Measurements from ENCODE around the gene MOCS3. TPM values are rescaled to one million over a fixed set of nuclear protein-coding genes. Genes with fewer than 3 reads are reported as not detected.
A peak's percentile ranks its signal among the peaks of the same experiment; 100 is the strongest.

The MOCS3 gene
- polyA plus RNA-seq, 1 experiment = 3.4 TPM

DNA sequence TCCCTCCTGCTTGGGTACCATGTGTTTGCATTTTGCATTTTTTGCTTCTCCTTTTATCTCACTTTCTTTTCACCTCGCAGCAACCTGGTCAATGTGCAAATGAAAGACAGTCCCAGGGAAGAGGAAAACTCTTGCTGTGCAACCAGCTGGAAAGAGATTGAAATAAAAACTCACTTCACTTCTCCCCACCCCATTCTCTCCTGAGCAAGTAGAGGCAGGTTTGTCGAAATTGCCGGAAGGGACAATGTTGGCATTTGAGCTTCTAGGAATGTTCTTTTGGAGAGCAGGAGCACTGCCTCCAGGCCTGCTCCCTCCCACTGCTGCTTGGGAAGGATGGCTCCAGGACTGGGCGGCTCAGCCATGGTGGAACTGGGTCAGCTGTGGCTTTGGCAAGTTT lies 33.7 kb downstream of the MOCS3 start:
- ChIA-PET POLR2A (no interaction called here), CTCF (interaction anchor here (0.9 to 14.6 kb wide), 23 partner anchors 10 to 628 kb away, joined by 3 to 340 read pairs (median 4); partner anchors contain the start of genes BCAS4, DPM1 and MOCS3)
- Histone ChIP-seq H3K4me3 (ENCODE audit: low read depth, low read length) (no peak overlapping the region), H3K27me3 (ENCODE audit: control insufficient read depth, insufficient read depth, low read length) (no peaks in the 10 kb centered on the region; the same call in 1 of the 2 replicates), H3K36me3 (ENCODE audit: control insufficient read depth, insufficient read depth, low read length) (no peaks in the 10 kb centered on the region)
- no peak for DNase-seq (ENCODE audit: low read depth)
- TF ChIP-seq, protein P1, sequence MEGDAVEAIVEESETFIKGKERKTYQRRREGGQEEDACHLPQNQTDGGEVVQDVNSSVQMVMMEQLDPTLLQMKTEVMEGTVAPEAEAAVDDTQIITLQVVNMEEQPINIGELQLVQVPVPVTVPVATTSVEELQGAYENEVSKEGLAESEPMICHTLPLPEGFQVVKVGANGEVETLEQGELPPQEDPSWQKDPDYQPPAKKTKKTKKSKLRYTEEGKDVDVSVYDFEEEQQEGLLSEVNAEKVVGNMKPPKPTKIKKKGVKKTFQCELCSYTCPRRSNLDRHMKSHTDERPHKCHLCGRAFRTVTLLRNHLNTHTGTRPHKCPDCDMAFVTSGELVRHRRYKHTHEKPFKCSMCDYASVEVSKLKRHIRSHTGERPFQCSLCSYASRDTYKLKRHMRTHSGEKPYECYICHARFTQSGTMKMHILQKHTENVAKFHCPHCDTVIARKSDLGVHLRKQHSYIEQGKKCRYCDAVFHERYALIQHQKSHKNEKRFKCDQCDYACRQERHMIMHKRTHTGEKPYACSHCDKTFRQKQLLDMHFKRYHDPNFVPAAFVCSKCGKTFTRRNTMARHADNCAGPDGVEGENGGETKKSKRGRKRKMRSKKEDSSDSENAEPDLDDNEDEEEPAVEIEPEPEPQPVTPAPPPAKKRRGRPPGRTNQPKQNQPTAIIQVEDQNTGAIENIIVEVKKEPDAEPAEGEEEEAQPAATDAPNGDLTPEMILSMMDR (IDR thresholded peaks at IDR 0.05; ENCODE audit: insufficient read depth, low read depth, low read length) = no peak

DNA sequence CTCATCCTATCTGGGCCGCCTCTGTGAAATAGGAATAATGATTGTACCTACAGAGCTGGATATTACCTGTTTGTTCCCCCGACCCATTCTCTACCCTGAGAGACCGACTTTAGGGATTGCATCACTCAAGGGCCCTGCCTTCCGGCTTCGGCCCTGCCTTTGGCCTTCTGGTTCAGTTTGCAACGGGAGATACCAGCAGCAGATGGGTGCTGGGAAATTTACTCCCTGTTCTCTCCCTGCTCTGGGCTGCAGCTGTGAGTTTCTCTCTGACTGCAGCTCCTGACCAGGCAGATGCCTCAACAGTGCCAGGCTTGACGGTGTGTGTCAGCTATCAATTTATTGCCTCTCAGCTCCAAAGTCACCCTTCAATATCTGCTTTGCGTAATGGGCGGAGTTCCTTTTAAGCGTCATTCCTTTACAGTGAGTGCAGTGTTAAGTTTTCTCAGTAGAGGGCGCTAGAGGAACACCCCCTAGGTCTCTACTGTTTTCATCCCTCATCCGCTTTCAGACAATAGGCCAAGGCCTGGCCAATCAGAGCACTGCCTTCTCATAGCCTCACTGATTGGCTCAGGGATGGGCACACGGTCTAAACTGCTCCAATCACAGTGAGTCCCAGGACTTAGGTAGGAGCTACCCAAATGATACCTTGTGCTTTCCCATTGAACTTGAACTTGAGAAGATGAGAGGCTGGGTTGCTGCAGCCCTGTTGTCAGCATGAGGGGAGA lies 34.3 kb downstream of the MOCS3 start:
- CTCF ChIA-PET = interaction anchor here (0.6 to 14.6 kb wide), 28 partner anchors 9 to 627 kb away, joined by 3 to 340 read pairs (median 3); partner anchors contain the start of genes BCAS4, DPM1 and MOCS3
- TF ChIP-seq, protein P1 (IDR thresholded peaks at IDR 0.05; ENCODE audit: insufficient read depth, low read depth, low read length) = peak; percentile 68
- POLR2A ChIA-PET = no interaction called here
- H3K36me3 ChIP-seq (ENCODE audit: control insufficient read depth, insufficient read depth, low read length) = no peaks in the 10 kb centered on the region
- no peak overlapping the region for H3K4me3 ChIP-seq (ENCODE audit: low read depth, low read length)
- no peak for DNase-seq (ENCODE audit: low read depth)
- H3K27me3 ChIP-seq (ENCODE audit: control insufficient read depth, insufficient read depth, low read length) = no peaks in the 10 kb centered on the region; the same call in 1 of the 2 replicates

DNA sequence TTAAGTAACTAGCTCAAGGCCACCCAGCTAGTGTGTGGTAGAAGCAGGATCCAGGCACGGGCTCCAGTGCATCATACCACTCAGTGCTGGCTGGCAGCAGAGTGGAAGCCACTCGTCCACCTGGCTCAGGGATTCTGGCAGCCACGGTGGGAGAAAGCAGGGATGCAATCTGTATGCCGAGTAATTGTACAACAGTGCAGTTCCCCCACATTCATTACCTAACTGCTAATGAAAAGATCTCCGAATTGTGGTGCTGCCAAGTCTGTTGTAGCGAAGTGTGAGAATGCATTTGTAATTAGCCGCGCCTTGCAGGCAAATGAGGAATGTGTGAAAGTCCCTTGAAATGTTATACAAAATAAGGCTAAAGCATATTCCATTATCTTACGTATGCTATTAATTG lies 35.3 kb downstream of the MOCS3 start:
- Histone ChIP-seq H3K4me3 (ENCODE audit: low read depth, low read length) (no peak overlapping the region), H3K36me3 (ENCODE audit: control insufficient read depth, insufficient read depth, low read length) (no peaks in the 10 kb centered on the region), H3K27me3 (ENCODE audit: control insufficient read depth, insufficient read depth, low read length) (no peaks in the 10 kb centered on the region; the same call in 1 of the 2 replicates)
- ChIA-PET POLR2A (no interaction called here), CTCF (interaction anchor here (1.3 to 14.6 kb wide), 8 partner anchors 12 to 320 kb away, joined by 3 to 340 read pairs (median 8); partner anchors contain the start of genes DPM1 and MOCS3)
- TF ChIP-seq, protein P1 (IDR thresholded peaks at IDR 0.05; ENCODE audit: insufficient read depth, low read depth, low read length) = no peak
- no peak for DNase-seq (ENCODE audit: low read depth)

DNA sequence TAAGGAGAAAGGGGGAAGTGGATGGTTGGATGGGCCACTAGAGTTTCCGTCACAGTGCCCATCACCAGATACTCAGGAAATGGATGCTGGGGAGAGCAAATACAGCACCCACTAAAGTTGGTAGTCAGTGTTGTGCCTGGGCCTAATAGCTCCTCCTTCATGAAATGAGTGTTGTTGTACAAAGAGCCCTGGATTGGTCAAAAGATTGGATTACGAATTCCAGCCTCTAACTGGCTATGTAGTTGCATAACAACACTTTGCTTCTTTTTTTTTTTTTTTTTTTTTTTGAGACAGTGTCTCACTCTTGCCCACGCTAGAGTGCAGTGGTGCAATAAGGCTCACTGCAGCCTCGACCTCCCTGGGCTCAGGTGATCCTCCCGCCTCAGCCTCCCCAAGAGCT lies 36.9 kb downstream of the MOCS3 start:
- TF ChIP-seq, protein P1 (IDR thresholded peaks at IDR 0.05; ENCODE audit: insufficient read depth, low read depth, low read length) = no peak
- H3K4me3 ChIP-seq (ENCODE audit: low read depth, low read length) = no peak overlapping the region
- POLR2A ChIA-PET = interaction anchor here (0.5 to 0.7 kb wide), 2 partner anchors 549 to 1118 kb away, joined by 3 to 8 read pairs; no protein-coding TSS in a partner anchor
- CTCF ChIA-PET = interaction anchor here (0.9 to 5.0 kb wide), 4 partner anchors 15 to 600 kb away, joined by 3 to 23 read pairs (median 4); no protein-coding TSS in a partner anchor
- DNase-seq (ENCODE audit: low read depth) = no peak
- no peaks in the 10 kb centered on the region for H3K36me3 ChIP-seq (ENCODE audit: control insufficient read depth, insufficient read depth, low read length)
- H3K27me3 ChIP-seq (ENCODE audit: control insufficient read depth, insufficient read depth, low read length) = no peaks in the 10 kb centered on the region; the same call in 1 of the 2 replicates
